Fibroblast of lung (primary cell): Measurements from ENCODE around the gene PDE5A. TPM values are rescaled to one million over a fixed set of nuclear protein-coding genes. Genes with fewer than 3 reads are reported as not detected.

Experiments used
- DNase-seq, 2 donors: peaks; one replicate each; pipeline versions ENCODE4 v3.0.0 to v3.0.0-alpha.2; 2010; ENCODE audit warnings: low read depth in 2 of 2
- H2AFZ ChIP-seq: 2 replicates; pipeline ENCODE4 v1.5.1; 2012; ENCODE audit warnings: low read length, control low read depth, inconsistent platforms
- H3K27ac ChIP-seq: 2 replicates; pipeline ENCODE4 v1.5.1; 2011; ENCODE audit warnings: low read length, control low read depth; ENCODE audit not compliant: insufficient read depth
- H3K27me3 ChIP-seq: 2 replicates; pipeline ENCODE4 v1.5.1; 2011; ENCODE audit warnings: mild to moderate bottlenecking, low read length; ENCODE audit not compliant: control insufficient read depth, insufficient read depth
- H3K36me3 ChIP-seq: 2 replicates; pipeline ENCODE4 v1.5.1; 2011; ENCODE audit warnings: low read length; ENCODE audit not compliant: control insufficient read depth, insufficient read depth
- H3K4me1 ChIP-seq: 2 replicates; pipeline ENCODE4 v1.5.1; 2011; ENCODE audit warnings: low read length; ENCODE audit not compliant: control insufficient read depth, insufficient read depth; ENCODE audit errors: extremely low read depth
- H3K4me2 ChIP-seq: 2 replicates; pipeline ENCODE4 v1.5.1; 2011; ENCODE audit warnings: low read length, control low read depth; ENCODE audit not compliant: insufficient read depth; ENCODE audit errors: extremely low read depth
- H3K4me3 ChIP-seq, 4 experiments: fragments of 200-600 bp in 1 of 4; sonication (generic) in 1 of 4; replicated peaks in 1 of 4; 2 replicates each; pipeline ENCODE4 v1.5.1; 2011 to 2016; ENCODE audit warnings: low read length in 4 of 4, low read depth in 3 of 4, mild to moderate bottlenecking in 3 of 4, control low read depth in 2 of 4, inconsistent platforms in 1 of 4, mixed read lengths in 1 of 4; ENCODE audit not compliant: insufficient read depth in 1 of 4; ENCODE audit errors: control extremely low read depth in 1 of 4
- H3K79me2 ChIP-seq: 2 replicates; pipeline ENCODE4 v1.5.1; 2012; ENCODE audit warnings: mild to moderate bottlenecking, low read length, inconsistent platforms; ENCODE audit not compliant: control insufficient read depth, insufficient read depth
- H3K9ac ChIP-seq: 2 replicates; pipeline ENCODE4 v1.5.1; 2011; ENCODE audit warnings: mild to moderate bottlenecking, low read length, control low read depth; ENCODE audit not compliant: insufficient read depth
- H3K9me3 ChIP-seq: 2 replicates; pipeline ENCODE4 v1.5.1; 2012; ENCODE audit warnings: low read depth, low read length; ENCODE audit not compliant: control insufficient read depth, insufficient read depth
- H4K20me1 ChIP-seq: 2 replicates; pipeline ENCODE4 v1.5.1; 2011; ENCODE audit warnings: low read length; ENCODE audit not compliant: control insufficient read depth, insufficient read depth; ENCODE audit errors: extremely low read depth
- CTCF ChIP-seq, 2 donors: IDR thresholded peaks in 1 of 2; conservative IDR thresholded peaks in 1 of 2; 1 replicate in 1 of 2; 2 replicates in 1 of 2; pipeline ENCODE4 v1.5.1; 2011 to 2012; ENCODE audit warnings: low read length in 2 of 2, control low read depth in 1 of 2, inconsistent platforms in 1 of 2, low read depth in 1 of 2, mild to moderate bottlenecking in 1 of 2
- EZH2 ChIP-seq: IDR thresholded peaks from 2 replicates; pipeline ENCODE4 v1.5.1; 2012; ENCODE audit warnings: low read length, control low read depth, mild to moderate bottlenecking; ENCODE audit errors: missing control alignments
- polyA plus RNA-seq, 2 donors: library from polyadenylated mRNA; depleted of rRNA in 1 of 2; stranded (reverse) in 1 of 2; unstranded in 1 of 2; fragments of >200 nt; gene quantifications; 2 replicates each; pipeline ENCODE4 v1.2.1, GENCODE V29; 2011 to 2012; ENCODE audit warnings: missing spikeins in 1 of 2
- total RNA-seq: library from RNA; depleted of rRNA; stranded (reverse); fragments of >200 nt; gene quantifications from 2 replicates; pipeline ENCODE4 v1.2.1, GENCODE V29; 2014

PDE5A gene
- total and polyA plus RNA-seq, 2 donors (not counting 1 experiment from before 2014, with no cell fraction given): 197 to 832 TPM

DNA sequence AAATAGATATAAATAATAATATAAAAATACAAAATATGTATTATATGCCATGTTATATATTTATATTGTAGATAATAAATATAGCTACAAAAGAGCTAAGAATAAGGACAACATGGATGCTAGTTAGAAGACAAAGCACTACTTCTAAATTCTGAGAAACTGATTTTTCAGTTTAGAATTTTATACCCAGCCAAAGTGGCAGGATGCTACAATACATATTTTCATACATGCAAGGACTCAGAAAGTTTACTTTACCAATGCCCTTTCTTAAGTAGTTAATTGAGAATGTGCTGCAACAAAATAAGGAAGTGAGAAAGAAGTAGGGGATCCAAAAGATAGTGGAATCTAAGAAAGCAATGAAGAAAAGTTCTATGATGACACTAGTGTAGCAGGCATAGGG is 64.5 kb downstream of the PDE5A start:
- Histone ChIP-seq H3K9me3 (no peaks in the 10 kb centered on the region), H3K9ac (no peak overlapping the region), H3K4me2 (no peak overlapping the region), H3K4me3 (no peak overlapping the region), H3K79me2 (peaks cover 22% of the 10 kb centered on the region), H3K27ac (no peak overlapping the region), H3K27me3 (no peaks in the 10 kb centered on the region), H3K36me3 (peaks cover 36% of the 10 kb centered on the region), H3K4me1 (no peaks in the 10 kb centered on the region), H2AFZ (no peak overlapping the region), H4K20me1 (no peaks in the 10 kb centered on the region)
- TF ChIP-seq CTCF (conservative IDR thresholded peaks at IDR 0.05 in 1 of 2, IDR thresholded peaks at IDR 0.05 in 1 of 2; ENCODE audit: low read depth in 1 of 2, low read length in 2 of 2) (no peak), EZH2 (no peak)
- DNase-seq: no peak

GRCh38 chr4:119559044-119559647 is 69.5 kb downstream of the PDE5A start:
- no peak overlapping the region for H3K4me3 ChIP-seq
- DNase-seq: peak; percentile 58 to 75
- no peaks in the 10 kb centered on the region for H3K27me3 ChIP-seq
- no peak overlapping the region for H3K27ac ChIP-seq
- no peak overlapping the region for H2AFZ ChIP-seq
- no peak overlapping the region for H3K9ac ChIP-seq
- H3K4me2 ChIP-seq: no peak overlapping the region
- no peaks in the 10 kb centered on the region for H3K4me1 ChIP-seq
- no peaks in the 10 kb centered on the region for H4K20me1 ChIP-seq
- H3K9me3 ChIP-seq: no peaks in the 10 kb centered on the region
- peaks cover 25% of the 10 kb centered on the region for H3K36me3 ChIP-seq
- no peak for TF ChIP-seq EZH2
- TF ChIP-seq CTCF (conservative IDR thresholded peaks at IDR 0.05 in 1 of 2, IDR thresholded peaks at IDR 0.05 in 1 of 2; ENCODE audit: low read depth in 1 of 2, low read length in 2 of 2): peak in 1 of 2 donors; percentile 25
- peaks cover 6% of the 10 kb centered on the region for H3K79me2 ChIP-seq

DNA sequence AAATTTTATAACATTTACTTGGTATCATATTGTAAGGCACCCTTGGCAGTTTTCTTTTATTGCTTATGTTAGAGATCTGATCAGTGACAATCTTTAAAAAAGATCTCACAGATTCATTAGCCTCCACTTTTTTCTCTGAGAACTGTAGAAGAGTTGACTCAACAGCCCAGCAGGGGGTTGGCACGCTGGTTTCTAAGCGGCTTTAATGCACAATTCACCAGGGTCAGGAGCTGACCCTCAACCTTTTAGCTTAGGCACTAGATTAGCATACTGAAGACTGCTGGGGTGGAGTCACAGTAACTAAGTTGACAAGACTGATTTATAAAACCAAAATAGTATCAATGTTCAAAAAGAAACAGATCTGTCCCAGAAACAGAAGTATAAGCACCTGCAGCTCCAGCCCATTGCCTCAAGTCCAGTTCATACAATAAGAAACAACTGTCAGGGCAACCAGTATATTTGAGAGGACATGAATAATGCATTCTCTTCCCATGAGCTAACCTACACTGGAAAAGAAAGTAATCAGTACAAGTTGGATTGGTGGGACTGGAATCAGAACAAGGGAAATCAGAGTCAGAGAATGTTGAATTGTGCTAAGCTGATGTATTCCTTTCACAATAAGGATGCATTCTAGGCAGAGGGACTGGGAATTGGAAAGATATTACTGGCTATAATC is 77.6 kb downstream of the PDE5A start:
- H3K36me3 ChIP-seq: peaks cover 6% of the 10 kb centered on the region
- no peak overlapping the region for H3K4me3 ChIP-seq
- no peak overlapping the region for H3K9ac ChIP-seq
- no peaks in the 10 kb centered on the region for H3K79me2 ChIP-seq
- peak in 1 of 2 donors; percentile 76 for DNase-seq
- H3K4me1 ChIP-seq: peaks cover 2% of the 10 kb centered on the region
- H3K27ac ChIP-seq: no peak overlapping the region
- H3K27me3 ChIP-seq: no peaks in the 10 kb centered on the region
- H3K4me2 ChIP-seq: no peak overlapping the region
- H2AFZ ChIP-seq: no peak overlapping the region
- no peaks in the 10 kb centered on the region for H4K20me1 ChIP-seq
- no peaks in the 10 kb centered on the region for H3K9me3 ChIP-seq
- TF ChIP-seq EZH2 (no peak), CTCF (conservative IDR thresholded peaks at IDR 0.05 in 1 of 2, IDR thresholded peaks at IDR 0.05 in 1 of 2; ENCODE audit: low read depth in 1 of 2, low read length in 2 of 2) (no peak)
